MCF 10A (cell line): ENCODE data around the gene HPS3. TPM values are rescaled to one million over a fixed set of nuclear protein-coding genes. Genes with fewer than 3 reads are reported as not detected.

Source experiments
- Bru-seq: library from RNA; stranded (reverse); fragments of 400-500 nt; gene quantifications from one replicate; lab custom pipeline; 2021; lab: Mats Ljungman, UMichigan
- BruChase-seq, 2 experiments: library from RNA; stranded (reverse); fragments of 400-500 nt; gene quantifications; one replicate each; lab custom pipeline; 2021; lab: Mats Ljungman, UMichigan
- BruUV-seq: library from RNA; stranded (reverse); fragments of 400-500 nt; replicated peaks from 2 replicates; lab custom pipeline; 2021; lab: Mats Ljungman, UMichigan
- CTCF ChIA-PET: fragments of 300-600 bp; sonication (Branson Sonifier 250); formaldehyde crosslinking; extraction: SDS; loops from one replicate; lab custom pipeline; 2021; ENCODE audit warnings: antibody characterized with exemption, inconsistent platforms; lab: Yijun Ruan, JAX
- POLR2A ChIA-PET: fragments of 300-600, 350-650 bp; sonication (Branson Sonifier 250); formaldehyde crosslinking; extraction: SDS; loops from one replicate; lab custom pipeline; 2020; ENCODE audit warnings: antibody characterized with exemption, inconsistent platforms; lab: Yijun Ruan, JAX
- DNase-seq: peaks from one replicate; pipeline ENCODE4 v3.0.0-alpha.2; 2018; ENCODE audit not compliant: unreplicated experiment
- H3K27ac Mint-ChIP-seq: one replicate; pipeline ENCODE4 v1.8.0; 2022; ENCODE audit warnings: mild to moderate bottlenecking, low read depth, mixed read lengths; ENCODE audit not compliant: unreplicated experiment
- H3K27me3 Mint-ChIP-seq: one replicate; pipeline ENCODE4 v1.8.0; 2022; ENCODE audit warnings: mixed read lengths; ENCODE audit not compliant: insufficient read depth, unreplicated experiment
- H3K36me3 Mint-ChIP-seq: one replicate; pipeline ENCODE4 v1.8.0; 2022; ENCODE audit warnings: mild to moderate bottlenecking, moderate library complexity, mixed read lengths; ENCODE audit not compliant: insufficient read depth, unreplicated experiment
- H3K4me1 Mint-ChIP-seq: one replicate; pipeline ENCODE4 v1.8.0; 2022; ENCODE audit warnings: mixed read lengths; ENCODE audit not compliant: insufficient read depth, unreplicated experiment
- H3K4me3 Mint-ChIP-seq: one replicate; pipeline ENCODE4 v1.8.0; 2022; ENCODE audit warnings: mild to moderate bottlenecking, moderate library complexity, mixed read lengths; ENCODE audit not compliant: unreplicated experiment
- H3K9me3 Mint-ChIP-seq: one replicate; pipeline ENCODE4 v1.8.0; 2022; ENCODE audit warnings: mixed read lengths; ENCODE audit not compliant: unreplicated experiment
- CTCF ChIP-seq: fragments of 200-600 bp; IDR thresholded peaks from one replicate; pipeline ENCODE4 v1.8.0; 2022; ENCODE audit warnings: antibody characterized with exemption, mild to moderate bottlenecking; ENCODE audit not compliant: unreplicated experiment
- intact Hi-C: fragments of 100-400 bp; cut with micrococcal nuclease; formaldehyde crosslinking; loops from 2 replicates; pipeline ENCODE4 v1.14.1; 2022
- long read RNA-seq: library from polyadenylated mRNA; stranded (forward); transcript quantifications from one replicate; pipeline ENCODE4 v2.0.0, GENCODE V29; 2022
- total RNA-seq: library from RNA; stranded (reverse); gene quantifications from 2 replicates; pipeline ENCODE4 v1.2.3, GENCODE V29; 2022

HPS3 gene
- total RNA-seq (7.7 and 11.1 TPM in 2 replicates), Bru-seq, nascent RNA (percentile 74 among the genes with signal in this experiment), BruChase-seq, experiment 1, labeled RNA remaining after a 6-hour chase (percentile 68 among the genes with signal in this experiment), BruChase-seq, experiment 2, labeled RNA remaining after a 2-hour chase (percentile 70 among the genes with signal in this experiment)
- long read RNA-seq, full-length matches to known transcripts = 10 of 20 reads
- long read RNA-seq, partial matches to known transcripts = 1 of 20 reads
- long read RNA-seq, other reads (novel, unspliced or antisense) = 9 of 20 reads

GRCh38 chr3:149129326-149130205 is at the start of gene HPS3:
Gene HPS3, plus strand, starts transcription at chr3:149129638. Its CDS starts 86 bp downstream, at chr3:149129724.
- Mint-ChIP-seq H3K9me3 (no peaks in the 10 kb centered on the region), H3K27me3 (no peaks in the 10 kb centered on the region), H3K4me3 (peak within 1 kb of the TSS; percentile 93), H3K27ac (peak within 1 kb of the TSS; percentile 75), H3K4me1 (peaks cover 28% of the 10 kb centered on the region), H3K36me3 (no peaks in the 10 kb centered on the region)
- intact Hi-C loops = loop anchor here (2.0 to 10.0 kb wide), 2 partner anchors 143 to 265 kb away; partner anchors contain the start of gene CPA3
- DNase-seq = peak; percentile 88
- CTCF ChIA-PET = interaction anchor here (0.6 to 4.8 kb wide), 19 partner anchors 10 to 204 kb away, joined by 3 to 60 read pairs (median 4); partner anchors contain the start of gene TM4SF18
- POLR2A ChIA-PET = interaction anchor here (0.7 to 2.8 kb wide), 25 partner anchors 8 to 244 kb away, joined by 3 to 38 read pairs (median 4); no protein-coding TSS in a partner anchor
- BruUV-seq = no TSS peak
- TF ChIP-seq CTCF = no peak

- Mint-ChIP-seq H3K27ac (no peak overlapping the region), H3K27me3 (no peaks in the 10 kb centered on the region), H3K4me1 (peaks cover 6% of the 10 kb centered on the region), H3K4me3 (no peak overlapping the region), H3K9me3 (no peaks in the 10 kb centered on the region), H3K36me3 (peaks cover 15% of the 10 kb centered on the region)
- POLR2A ChIA-PET = interaction anchor here (0.5 to 0.9 kb wide), 4 partner anchors 9 to 400 kb away, joined by 3 read pairs; no protein-coding TSS in a partner anchor
- BruUV-seq = no TSS peak
- CTCF ChIA-PET = no interaction called here
- no peak for TF ChIP-seq CTCF
- DNase-seq = peak; percentile 38
- intact Hi-C loops = no loop called here
Measured at GRCh38 chr3:149080011-149080698, 49.3 kb upstream of the HPS3 start.

GRCh38 chr3:149080699-149081091 is 48.7 kb upstream of the HPS3 start:
- CTCF ChIA-PET = interaction anchor here (1.8 kb wide), 1 partner anchor 39 kb away, joined by 6 read pairs; no protein-coding TSS in a partner anchor
- TF ChIP-seq CTCF = no peak
- Mint-ChIP-seq H3K27ac (no peak overlapping the region), H3K9me3 (no peaks in the 10 kb centered on the region), H3K4me1 (peaks cover 6% of the 10 kb centered on the region), H3K4me3 (no peak overlapping the region), H3K36me3 (peaks cover 15% of the 10 kb centered on the region), H3K27me3 (no peaks in the 10 kb centered on the region)
- peak; percentile 70 for DNase-seq
- no TSS peak for BruUV-seq
- POLR2A ChIA-PET = interaction anchor here (0.7 to 0.9 kb wide), 2 partner anchors 10 to 399 kb away, joined by 3 read pairs; no protein-coding TSS in a partner anchor
- intact Hi-C loops = no loop called here
